ENCODE measurements around the gene SPDYE2B.
"Not testable (repeated sequence)": the region's sequence is repeated elsewhere in the genome, so short reads cannot be mapped to it uniquely, and the experiment has no call there.

Gene SPDYE2B

DNA sequence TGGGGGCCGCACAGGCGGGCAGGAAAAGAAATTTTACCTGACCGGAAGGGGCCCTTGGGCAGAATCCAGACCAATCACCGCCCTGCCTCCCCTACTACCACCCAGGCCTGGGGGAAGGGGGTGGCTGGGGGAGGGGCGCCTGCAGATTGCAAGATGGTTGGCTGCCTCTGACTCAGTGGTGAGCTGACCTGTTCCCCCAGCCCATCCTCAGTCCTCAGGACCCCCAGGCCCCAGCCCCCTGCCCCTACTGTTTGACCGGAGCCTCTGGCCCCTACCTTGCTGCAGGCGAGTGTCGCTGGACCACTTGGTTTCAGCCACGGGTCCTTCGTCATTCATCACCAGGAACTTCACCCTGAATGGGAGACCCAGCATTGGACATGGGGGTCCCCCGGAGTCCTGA, 11.3 kb upstream of the SPDYE2B start:
- H3K4me1 ChIP-seq (ENCODE audit: control insufficient read depth, insufficient read depth, low read length, poor library complexity, severe bottlenecking); H3K9me3 ChIP-seq (ENCODE audit: control insufficient read depth, low read length); DNase-seq; H3K36me3 ChIP-seq (ENCODE audit: control insufficient read depth, insufficient read depth, low read length); H3K27me3 ChIP-seq (replicated peaks; ENCODE audit: control insufficient read depth, insufficient read depth, low read length, poor library complexity, severe bottlenecking); H3K4me3 ChIP-seq (ENCODE audit: insufficient read depth, low read depth, low read length, poor library complexity, severe bottlenecking); H3K27ac ChIP-seq (ENCODE audit: insufficient read depth, low read length, poor library complexity, severe bottlenecking): not testable (repeated sequence)

GRCh38 chr7:102642691-102643090, 7.4 kb upstream of the SPDYE2B start, which contains the start of gene UPK3BL1:
UPK3BL1 (minus strand) TSS chr7:102642791; CDS start chr7:102642741, 50 bp downstream.
- H3K27me3 ChIP-seq (replicated peaks; ENCODE audit: control insufficient read depth, insufficient read depth, low read length, poor library complexity, severe bottlenecking); H3K4me3 ChIP-seq (ENCODE audit: insufficient read depth, low read depth, low read length, poor library complexity, severe bottlenecking); H3K9me3 ChIP-seq (ENCODE audit: control insufficient read depth, low read length); H3K27ac ChIP-seq (ENCODE audit: insufficient read depth, low read length, poor library complexity, severe bottlenecking); H3K4me1 ChIP-seq (ENCODE audit: control insufficient read depth, insufficient read depth, low read length, poor library complexity, severe bottlenecking); H3K36me3 ChIP-seq (ENCODE audit: control insufficient read depth, insufficient read depth, low read length); DNase-seq: not testable (repeated sequence)

DNA sequence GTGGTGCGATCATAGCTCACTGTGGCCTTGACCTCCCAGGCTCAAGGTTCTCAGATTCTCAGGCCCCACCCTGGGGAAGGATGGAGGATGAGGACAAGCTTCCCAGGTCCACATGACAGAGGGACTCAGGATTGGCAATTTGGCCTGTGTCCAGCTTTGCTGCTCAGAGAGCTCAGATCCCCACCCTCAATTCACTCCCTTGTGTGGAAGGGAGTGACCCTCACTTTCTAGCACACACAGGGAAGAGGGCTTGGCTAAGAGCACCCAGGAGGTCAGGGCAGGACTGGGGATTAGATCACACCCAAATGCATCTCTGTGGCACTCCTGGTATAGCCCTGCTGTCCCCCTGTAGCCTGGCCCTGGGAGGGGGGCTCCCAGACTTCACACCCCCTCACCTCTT, 6.7 kb upstream of the SPDYE2B start:
- H3K4me1 ChIP-seq (ENCODE audit: control insufficient read depth, insufficient read depth, low read length, poor library complexity, severe bottlenecking), result not testable (repeated sequence)

DNA sequence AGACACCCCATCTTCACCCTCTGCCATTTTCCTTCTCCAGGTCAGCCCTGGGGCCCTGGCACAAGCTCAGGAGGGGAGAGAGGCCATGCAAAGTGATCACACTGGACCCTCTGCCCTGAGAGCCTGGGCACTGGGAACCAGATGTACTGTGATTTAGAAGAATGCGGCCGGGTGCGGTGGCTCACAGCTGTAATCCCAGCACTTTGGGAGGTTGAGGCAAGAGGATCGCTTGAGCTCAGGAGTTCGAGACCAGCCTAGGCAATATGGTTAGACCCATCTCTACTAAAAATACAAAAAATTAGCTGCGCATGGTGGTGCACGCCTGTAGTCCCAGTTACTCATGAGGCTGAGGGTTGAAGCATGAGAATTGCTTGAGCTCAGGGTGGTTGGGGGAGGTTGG, 2.3 kb upstream of the SPDYE2B start:
- not testable (repeated sequence) for H3K9me3 ChIP-seq (ENCODE audit: control insufficient read depth, low read length); H3K27me3 ChIP-seq (replicated peaks; ENCODE audit: control insufficient read depth, insufficient read depth, low read length, poor library complexity, severe bottlenecking); H3K27ac ChIP-seq (ENCODE audit: insufficient read depth, low read length, poor library complexity, severe bottlenecking); H3K36me3 ChIP-seq (ENCODE audit: control insufficient read depth, insufficient read depth, low read length); DNase-seq; H3K4me3 ChIP-seq (ENCODE audit: insufficient read depth, low read depth, low read length, poor library complexity, severe bottlenecking); H3K4me1 ChIP-seq (ENCODE audit: control insufficient read depth, insufficient read depth, low read length, poor library complexity, severe bottlenecking)

More for the DNA sequence above, 6.7 kb upstream of the SPDYE2B start:
- not testable (repeated sequence) for DNase-seq; H3K27ac ChIP-seq (ENCODE audit: insufficient read depth, low read length, poor library complexity, severe bottlenecking); H3K36me3 ChIP-seq (ENCODE audit: control insufficient read depth, insufficient read depth, low read length); H3K27me3 ChIP-seq (replicated peaks; ENCODE audit: control insufficient read depth, insufficient read depth, low read length, poor library complexity, severe bottlenecking); H3K9me3 ChIP-seq (ENCODE audit: control insufficient read depth, low read length); H3K4me3 ChIP-seq (ENCODE audit: insufficient read depth, low read depth, low read length, poor library complexity, severe bottlenecking)

DNA sequence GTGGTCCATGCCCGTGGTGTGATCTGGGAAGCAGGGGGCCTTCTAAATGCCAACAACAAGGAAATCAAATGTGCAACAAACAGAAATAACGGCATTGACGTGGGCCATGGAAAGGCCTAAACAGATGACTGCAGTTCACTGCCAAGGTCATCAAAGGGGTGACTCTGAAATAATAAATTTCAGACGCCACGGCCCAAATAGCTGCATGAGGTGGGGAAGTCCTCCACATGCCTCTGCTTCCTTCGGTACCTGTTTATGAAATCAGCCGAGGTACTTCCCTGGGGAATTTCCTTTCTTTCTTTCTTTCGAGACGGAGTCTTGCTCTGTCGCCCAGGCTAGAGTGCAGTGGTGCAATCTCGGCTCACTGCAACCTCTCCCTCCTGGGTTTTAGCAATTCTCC, 14.6 kb downstream of the SPDYE2B start:
- H3K27ac ChIP-seq (ENCODE audit: insufficient read depth, low read length, poor library complexity, severe bottlenecking); H3K4me3 ChIP-seq (ENCODE audit: insufficient read depth, low read depth, low read length, poor library complexity, severe bottlenecking): not testable (repeated sequence)

DNA sequence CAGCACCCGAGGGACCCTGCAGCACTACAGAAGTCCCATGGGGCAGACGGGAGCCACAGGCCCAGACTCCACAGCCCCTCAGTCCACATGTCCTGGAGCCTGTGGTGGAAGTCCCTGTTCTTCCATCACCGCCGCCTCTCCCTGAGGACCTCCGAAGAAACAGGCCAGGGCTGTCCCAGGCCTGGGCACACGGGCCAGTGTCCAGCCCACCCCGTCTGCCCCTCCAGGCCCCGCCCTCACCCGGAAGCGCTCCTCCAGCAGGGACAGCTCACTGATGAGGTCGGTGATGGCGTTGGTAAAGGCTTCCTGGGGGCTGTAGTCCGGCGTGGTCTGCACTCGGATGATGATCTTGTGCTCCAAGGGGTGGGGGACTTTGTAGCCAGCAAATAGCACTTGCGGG, 16.7 kb downstream of the SPDYE2B start:
- H3K9me3 ChIP-seq (ENCODE audit: control insufficient read depth, low read length); H3K4me1 ChIP-seq (ENCODE audit: control insufficient read depth, insufficient read depth, low read length, poor library complexity, severe bottlenecking); H3K36me3 ChIP-seq (ENCODE audit: control insufficient read depth, insufficient read depth, low read length); H3K27me3 ChIP-seq (replicated peaks; ENCODE audit: control insufficient read depth, insufficient read depth, low read length, poor library complexity, severe bottlenecking); H3K27ac ChIP-seq (ENCODE audit: insufficient read depth, low read length, poor library complexity, severe bottlenecking); DNase-seq; H3K4me3 ChIP-seq (ENCODE audit: insufficient read depth, low read depth, low read length, poor library complexity, severe bottlenecking): not testable (repeated sequence)

More for the DNA sequence above, 14.6 kb downstream of the SPDYE2B start:
- H3K9me3 ChIP-seq (ENCODE audit: control insufficient read depth, low read length); H3K36me3 ChIP-seq (ENCODE audit: control insufficient read depth, insufficient read depth, low read length); H3K4me1 ChIP-seq (ENCODE audit: control insufficient read depth, insufficient read depth, low read length, poor library complexity, severe bottlenecking); H3K27me3 ChIP-seq (replicated peaks; ENCODE audit: control insufficient read depth, insufficient read depth, low read length, poor library complexity, severe bottlenecking); DNase-seq: not testable (repeated sequence)

DNA sequence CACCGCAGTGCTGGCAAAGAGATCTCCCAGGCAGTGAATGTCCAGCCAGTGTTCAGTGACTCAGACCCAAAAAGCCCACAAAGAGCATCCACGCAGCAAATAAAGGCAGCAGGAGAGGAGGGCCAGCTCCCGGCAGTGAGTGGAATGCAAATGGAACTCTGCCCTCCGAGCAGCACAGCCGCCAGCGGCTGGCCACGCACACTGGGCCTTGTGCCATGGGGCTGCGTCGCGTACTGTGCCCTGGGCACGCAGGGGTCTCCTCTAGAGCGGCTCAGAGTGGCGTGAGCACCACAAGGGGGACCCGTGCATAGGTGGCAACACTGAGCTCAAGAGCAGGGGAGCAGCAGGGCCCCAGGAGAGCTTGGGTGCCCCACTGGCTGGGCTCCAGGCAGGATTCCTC, 17.4 kb downstream of the SPDYE2B start:
- not testable (repeated sequence) for H3K27me3 ChIP-seq (replicated peaks; ENCODE audit: control insufficient read depth, insufficient read depth, low read length, poor library complexity, severe bottlenecking); DNase-seq; H3K27ac ChIP-seq (ENCODE audit: insufficient read depth, low read length, poor library complexity, severe bottlenecking); H3K9me3 ChIP-seq (ENCODE audit: control insufficient read depth, low read length); H3K4me1 ChIP-seq (ENCODE audit: control insufficient read depth, insufficient read depth, low read length, poor library complexity, severe bottlenecking); H3K36me3 ChIP-seq (ENCODE audit: control insufficient read depth, insufficient read depth, low read length); H3K4me3 ChIP-seq (ENCODE audit: insufficient read depth, low read depth, low read length, poor library complexity, severe bottlenecking)

GRCh38 chr7:102671166-102671955, 21.2 kb downstream of the SPDYE2B start, which contains the start of gene POLR2J2:
POLR2J2 (minus strand) TSS chr7:102671663; CDS start chr7:102671601, 62 bp downstream.
- peak in 1 of 3 donors; percentile 81 for DNase-seq
- not testable (repeated sequence) for H3K36me3 ChIP-seq (ENCODE audit: control insufficient read depth, insufficient read depth, low read length); H3K9me3 ChIP-seq (ENCODE audit: control insufficient read depth, low read length); H3K4me3 ChIP-seq (ENCODE audit: insufficient read depth, low read depth, low read length, poor library complexity, severe bottlenecking); H3K4me1 ChIP-seq (ENCODE audit: control insufficient read depth, insufficient read depth, low read length, poor library complexity, severe bottlenecking); H3K27me3 ChIP-seq (replicated peaks; ENCODE audit: control insufficient read depth, insufficient read depth, low read length, poor library complexity, severe bottlenecking)
- peak within 1 kb of the TSS; percentile 58 for H3K27ac ChIP-seq (ENCODE audit: insufficient read depth, low read length, poor library complexity, severe bottlenecking)

DNA sequence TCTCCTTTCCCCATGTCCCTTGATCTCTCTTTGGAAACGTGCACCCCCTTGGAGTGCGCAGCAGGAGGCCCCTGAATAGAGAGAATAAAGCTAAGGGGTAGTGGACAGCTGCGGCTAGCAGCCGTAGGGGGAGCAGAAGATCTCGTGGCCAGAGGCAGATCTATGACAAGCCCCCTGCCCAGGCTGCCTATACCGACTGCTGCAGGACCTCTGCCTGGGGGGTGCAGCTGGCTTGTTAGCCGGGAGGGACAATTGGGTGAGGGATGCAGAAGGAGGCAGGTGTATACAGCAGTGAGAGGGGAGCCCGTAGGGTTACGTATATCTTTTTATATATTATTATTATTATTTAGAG, 21.8 kb downstream of the SPDYE2B start:
- H3K36me3 ChIP-seq (ENCODE audit: control insufficient read depth, insufficient read depth, low read length); H3K27me3 ChIP-seq (replicated peaks; ENCODE audit: control insufficient read depth, insufficient read depth, low read length, poor library complexity, severe bottlenecking); DNase-seq; H3K4me3 ChIP-seq (ENCODE audit: insufficient read depth, low read depth, low read length, poor library complexity, severe bottlenecking); H3K27ac ChIP-seq (ENCODE audit: insufficient read depth, low read length, poor library complexity, severe bottlenecking); H3K9me3 ChIP-seq (ENCODE audit: control insufficient read depth, low read length); H3K4me1 ChIP-seq (ENCODE audit: control insufficient read depth, insufficient read depth, low read length, poor library complexity, severe bottlenecking): not testable (repeated sequence)

- H3K4me1 ChIP-seq (ENCODE audit: control insufficient read depth, insufficient read depth, low read length, poor library complexity, severe bottlenecking); H3K27me3 ChIP-seq (replicated peaks; ENCODE audit: control insufficient read depth, insufficient read depth, low read length, poor library complexity, severe bottlenecking); H3K27ac ChIP-seq (ENCODE audit: insufficient read depth, low read length, poor library complexity, severe bottlenecking); DNase-seq; H3K9me3 ChIP-seq (ENCODE audit: control insufficient read depth, low read length); H3K36me3 ChIP-seq (ENCODE audit: control insufficient read depth, insufficient read depth, low read length); H3K4me3 ChIP-seq (ENCODE audit: insufficient read depth, low read depth, low read length, poor library complexity, severe bottlenecking): not testable (repeated sequence)
These were observed 23.4 kb downstream of the SPDYE2B start for GRCh38 chr7:102673447-102674067.

Measured in effector memory CD4-positive, alpha-beta T cell (primary cell).